HuH-7.5 (cell line): ENCODE results near the gene CDKN1C.
"Not testable (repeated sequence)": the region's sequence is repeated elsewhere in the genome, so short reads cannot be mapped to it uniquely, and the experiment has no call there.

Experiments
- DNase-seq: peaks from one replicate; pipeline ENCODE4 v3.0.0; 2011; ENCODE audit warnings: low spot score

CDKN1C gene

GRCh38 chr11:2909133-2909902 lies 23.7 kb upstream of the CDKN1C start:
- DNase-seq = no peak

- no peak for DNase-seq
Observed at GRCh38 chr11:2908130-2908529, 22.6 kb upstream of the CDKN1C start.

GRCh38 chr11:2905299-2905698 lies 19.7 kb upstream of the CDKN1C start:
- DNase-seq = not testable (repeated sequence)

- DNase-seq = no peak
Observed at GRCh38 chr11:2904153-2905052, 18.8 kb upstream of the CDKN1C start.

GRCh38 chr11:2903672-2904011 lies 18.1 kb upstream of the CDKN1C start:
- DNase-seq = no peak

GRCh38 chr11:2902784-2903671 lies 17.5 kb upstream of the CDKN1C start:
- peak; percentile 77 for DNase-seq

- DNase-seq = peak; percentile 95
Observed at GRCh38 chr11:2901854-2902783, 16.5 kb upstream of the CDKN1C start.

- no peak for DNase-seq
Observed at GRCh38 chr11:2901196-2901796, 15.7 kb upstream of the CDKN1C start.

- DNase-seq = no peak
Observed at GRCh38 chr11:2899080-2899783, 13.7 kb upstream of the CDKN1C start.

GRCh38 chr11:2898366-2899079 lies 12.9 kb upstream of the CDKN1C start:
- no peak for DNase-seq

GRCh38 chr11:2897048-2897447 lies 11.5 kb upstream of the CDKN1C start:
- no peak for DNase-seq

- no peak for DNase-seq
Observed at GRCh38 chr11:2896047-2896446, 10.5 kb upstream of the CDKN1C start.

- DNase-seq = no peak
Observed at GRCh38 chr11:2893935-2894334, 8.4 kb upstream of the CDKN1C start.

- DNase-seq = no peak
Observed at GRCh38 chr11:2892967-2893528, 7.5 kb upstream of the CDKN1C start.

GRCh38 chr11:2892215-2892966 lies 6.8 kb upstream of the CDKN1C start:
- DNase-seq = peak; percentile 88

GRCh38 chr11:2891326-2892214 lies 6.0 kb upstream of the CDKN1C start:
- no peak for DNase-seq
